HG03432 (cell line): Measurements from ENCODE around the gene ATP8B2.

Source experiments
- ATAC-seq: cut with Tn5 transposase; IDR thresholded peaks from one replicate; pipeline ENCODE4 v1.9.1; 2021; ENCODE audit warnings: mild to moderate bottlenecking, moderate library complexity; ENCODE audit not compliant: unreplicated experiment

ATP8B2 gene

GRCh38 chr1:154391086-154391770, 65.9 kb downstream of the ATP8B2 start:
- ATAC-seq: no peak

- no peak for ATAC-seq
Observed at GRCh38 chr1:154398141-154398540, 72.8 kb downstream of the ATP8B2 start.

- ATAC-seq: no peak
Observed at GRCh38 chr1:154398678-154399077, 73.4 kb downstream of the ATP8B2 start.

DNA sequence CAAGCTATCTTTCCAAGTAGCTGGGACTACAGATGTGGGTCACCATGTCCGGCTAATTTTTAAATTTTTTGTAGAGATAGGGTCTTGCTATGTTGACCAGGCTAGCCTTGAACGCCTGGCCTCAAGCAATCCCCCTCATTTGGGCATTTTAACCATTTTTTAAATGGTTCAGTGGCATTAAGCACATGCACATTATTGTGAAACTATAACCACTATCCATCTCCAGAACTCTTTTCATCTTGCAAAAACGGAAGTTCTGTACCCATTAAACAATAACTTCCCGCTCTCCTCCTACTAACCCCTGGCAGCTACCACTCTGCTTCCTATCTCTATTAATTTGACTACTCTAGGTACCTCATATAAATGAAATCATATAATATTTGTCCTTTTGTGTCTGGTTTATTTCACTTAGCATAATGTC, 75.1 kb downstream of the ATP8B2 start:
- ATAC-seq: no peak
